GM19397 (cell line): ENCODE measurements around the gene SORL1-AS1.
A peak's percentile ranks its signal among the peaks of the same experiment; 100 is the strongest.

Source experiments
- ATAC-seq: cut with Tn5 transposase; IDR thresholded peaks from one replicate; pipeline ENCODE4 v1.9.1; 2021; ENCODE audit warnings: mild to moderate bottlenecking, moderate library complexity; ENCODE audit not compliant: unreplicated experiment

Gene SORL1-AS1

DNA sequence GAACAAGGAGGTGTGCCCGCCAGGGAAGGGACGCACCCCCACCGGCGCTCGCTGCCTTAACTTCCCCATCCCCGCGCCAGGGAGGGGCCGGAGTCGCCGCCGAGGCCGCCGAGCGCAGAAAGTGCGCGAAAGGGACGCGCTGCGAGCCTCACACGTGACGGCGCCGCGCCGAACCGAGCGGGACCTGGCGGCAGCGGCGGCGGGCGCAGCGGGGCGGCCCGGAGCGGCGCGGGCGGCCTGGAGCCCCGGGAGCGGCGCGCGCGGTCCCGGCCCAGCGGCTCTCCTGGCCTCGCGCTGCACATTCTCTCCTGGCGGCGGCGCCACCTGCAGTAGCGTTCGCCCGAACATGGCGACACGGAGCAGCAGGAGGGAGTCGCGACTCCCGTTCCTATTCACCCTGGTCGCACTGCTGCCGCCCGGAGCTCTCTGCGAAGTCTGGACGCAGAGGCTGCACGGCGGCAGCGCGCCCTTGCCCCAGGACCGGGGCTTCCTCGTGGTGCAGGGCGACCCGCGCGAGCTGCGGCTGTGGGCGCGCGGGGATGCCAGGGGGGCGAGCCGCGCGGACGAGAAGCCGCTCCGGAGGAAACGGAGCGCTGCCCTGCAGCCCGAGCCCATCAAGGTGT, 670 bp downstream of the SORL1-AS1 start, which contains the start of gene SORL1:
Gene SORL1, plus strand, starts transcription at position 329 of the 623 bp plus-strand sequence. Its CDS starts 18 bp downstream, at position 347.
- ATAC-seq: peak; percentile 51

DNA sequence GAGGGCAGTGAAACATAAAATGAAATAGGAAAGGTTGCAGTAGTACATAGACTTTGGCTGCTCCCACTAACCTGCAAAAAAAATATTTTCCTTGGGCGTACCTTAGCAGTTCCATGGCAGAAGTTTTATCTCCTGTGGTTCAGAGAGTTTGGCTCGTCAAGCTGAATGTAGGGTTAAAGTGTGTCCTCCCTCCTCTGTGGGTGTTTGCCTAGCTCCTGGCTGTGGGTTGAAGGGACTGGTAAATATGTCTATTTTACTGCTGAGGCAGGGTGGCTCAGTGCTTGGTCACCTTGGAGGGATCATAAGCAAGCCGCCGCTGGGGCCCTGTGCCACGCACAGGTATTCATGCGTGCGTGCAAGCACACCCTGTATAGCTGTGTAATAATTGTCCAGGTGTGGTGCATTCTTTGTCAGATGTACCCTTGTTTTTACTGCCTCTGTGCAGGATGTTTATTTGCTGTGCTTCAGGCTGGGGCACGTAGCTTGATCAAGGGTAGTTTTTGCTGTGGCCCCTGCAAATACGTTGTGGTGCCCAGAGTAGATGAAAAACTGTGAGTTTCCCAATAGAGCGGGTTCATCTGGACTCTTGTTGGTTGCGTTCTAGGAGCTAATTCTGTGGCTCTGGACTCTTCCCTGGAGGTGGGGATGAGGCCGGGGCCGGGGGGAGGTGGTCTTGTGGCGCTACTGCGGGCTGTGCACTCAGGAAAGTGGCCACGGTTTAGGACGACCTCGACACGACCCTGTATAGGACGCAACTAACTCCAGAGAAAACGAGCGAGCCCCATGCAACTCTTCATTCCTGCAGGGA, 1.4 kb downstream of the SORL1-AS1 start:
- no peak for ATAC-seq

- no peak for ATAC-seq
Observed at GRCh38 chr11:121450401-121450800, 2.4 kb downstream of the SORL1-AS1 start.

- ATAC-seq: no peak
Observed at GRCh38 chr11:121449626-121450025, 3.1 kb downstream of the SORL1-AS1 start.

DNA sequence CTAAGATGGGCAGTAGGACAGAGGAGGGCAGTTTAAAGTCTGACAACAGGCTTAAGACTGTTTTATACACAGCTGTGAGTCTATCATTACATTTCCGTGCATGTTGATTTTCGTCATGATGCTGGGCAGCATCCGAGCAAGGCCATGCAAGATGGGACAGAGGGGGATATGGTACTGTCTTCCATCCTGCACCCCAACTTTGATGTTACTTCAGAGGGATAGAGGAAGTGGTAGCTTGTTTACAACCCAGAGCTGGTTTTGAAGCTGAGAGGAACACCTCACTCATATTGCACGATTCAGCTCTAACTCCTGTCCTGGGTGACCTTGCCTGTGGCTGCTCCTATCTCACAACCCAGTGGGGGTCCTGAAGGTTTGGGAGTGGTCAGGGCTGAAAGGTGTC, 3.6 kb downstream of the SORL1-AS1 start:
- ATAC-seq: no peak

- no peak for ATAC-seq
Observed at GRCh38 chr11:121448431-121448941, 4.3 kb downstream of the SORL1-AS1 start.

- no peak for ATAC-seq
Observed at GRCh38 chr11:121448011-121448410, 4.8 kb downstream of the SORL1-AS1 start.

- no peak for ATAC-seq
Observed at GRCh38 chr11:121446752-121447156, 6.0 kb downstream of the SORL1-AS1 start.

DNA sequence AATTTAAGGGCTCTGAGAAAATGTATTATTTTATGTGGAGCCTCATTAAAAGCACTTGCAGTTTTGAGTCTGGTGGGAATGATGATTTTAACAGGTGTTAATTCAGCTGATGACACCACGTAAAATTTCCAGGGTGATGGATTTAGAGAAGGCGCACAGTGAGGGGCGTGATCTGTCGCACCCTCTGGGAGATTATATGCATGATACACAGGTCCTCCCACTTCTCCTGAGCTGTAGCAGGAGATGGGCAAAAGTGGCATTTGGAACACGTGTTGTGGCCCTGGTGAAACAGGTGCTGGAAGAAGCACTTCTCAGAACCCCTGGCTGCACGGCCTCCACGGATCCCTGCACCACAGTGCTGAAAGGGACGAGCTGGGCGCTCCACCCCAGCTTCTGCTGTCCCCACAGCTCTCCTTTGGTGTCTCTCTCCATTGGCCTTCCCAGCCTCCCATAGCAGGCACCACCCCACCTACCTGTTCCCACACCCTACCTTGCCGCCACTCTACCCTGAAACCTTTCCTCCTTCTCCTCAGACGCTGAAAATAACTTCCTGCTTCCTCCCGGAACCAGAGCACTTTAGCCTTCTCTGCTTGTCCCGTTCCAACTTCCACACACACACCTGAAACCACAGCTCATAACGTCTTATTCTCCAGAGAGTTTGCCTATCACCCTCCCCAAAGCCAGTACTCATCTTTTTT, 7.5 kb downstream of the SORL1-AS1 start:
- no peak for ATAC-seq

- ATAC-seq: no peak
Observed at GRCh38 chr11:121444526-121444925, 8.2 kb downstream of the SORL1-AS1 start.

DNA sequence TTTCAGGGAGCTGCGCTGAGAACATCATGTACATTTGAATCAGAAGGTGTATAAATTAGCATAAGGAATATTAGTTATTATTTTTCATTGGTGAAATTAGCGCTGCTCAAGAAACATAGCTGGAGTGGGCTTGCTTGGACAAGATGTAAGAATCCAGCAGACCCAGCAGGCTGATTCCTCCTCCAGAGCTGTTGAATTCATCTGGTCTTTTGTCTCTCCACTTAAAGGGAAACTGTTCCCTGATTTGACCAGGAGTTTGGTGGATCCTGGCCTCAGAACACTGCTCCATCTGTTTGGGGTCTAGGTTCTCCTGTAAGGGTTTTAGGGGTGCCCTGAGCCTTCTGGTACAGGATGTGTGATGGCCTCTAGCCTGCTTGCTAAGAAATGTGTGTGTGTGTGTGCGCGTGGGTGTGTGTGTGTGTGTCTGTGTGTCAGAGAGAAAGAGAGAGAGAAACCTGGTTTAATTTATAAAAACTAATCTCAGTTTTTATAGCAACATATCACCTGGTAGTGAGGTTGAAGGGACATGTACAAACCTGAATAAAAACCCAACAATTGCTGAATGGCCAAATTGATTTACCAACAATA, 9.0 kb downstream of the SORL1-AS1 start:
- ATAC-seq: no peak

GRCh38 chr11:121441521-121441920, 11.2 kb downstream of the SORL1-AS1 start:
- no peak for ATAC-seq

- ATAC-seq: no peak
Observed at GRCh38 chr11:121439759-121440158, 13.0 kb downstream of the SORL1-AS1 start.

DNA sequence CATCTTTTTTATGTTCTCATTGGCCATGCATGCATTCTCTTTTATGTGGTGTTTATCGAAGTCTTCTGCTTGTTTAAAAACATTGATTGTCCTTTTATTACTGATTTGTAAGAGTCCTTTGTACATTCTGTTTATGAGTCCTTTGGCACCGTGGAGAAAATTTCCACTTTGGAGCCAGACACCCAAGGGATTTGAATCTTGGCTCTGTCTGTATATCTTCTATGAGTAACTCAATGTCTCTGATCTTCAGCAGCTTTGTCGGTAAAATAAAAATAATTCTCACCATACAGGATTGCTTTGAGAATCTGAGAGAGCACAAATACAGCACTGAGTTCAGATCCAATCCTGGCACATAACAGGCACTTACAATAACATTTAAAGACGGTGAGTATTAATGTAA, 13.4 kb downstream of the SORL1-AS1 start:
- ATAC-seq: no peak

DNA sequence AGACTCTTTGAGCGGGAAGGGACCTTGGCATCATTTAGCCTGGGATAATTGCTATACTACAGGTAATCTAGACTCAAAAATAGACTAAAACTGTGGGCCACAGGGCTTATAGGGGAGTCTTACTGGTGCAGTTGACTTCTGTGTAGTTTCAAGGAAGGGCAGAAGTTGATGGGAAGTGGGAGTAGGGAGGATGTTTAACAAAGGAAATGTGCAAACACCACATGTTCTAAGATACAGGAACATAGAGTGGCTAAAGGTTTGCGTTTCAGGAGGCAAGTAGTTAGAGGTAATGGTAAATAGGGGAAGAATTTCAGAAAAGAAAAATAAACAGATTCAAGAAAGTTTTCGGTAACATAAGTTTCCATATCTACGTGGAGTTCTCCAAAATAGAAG, 15.1 kb downstream of the SORL1-AS1 start:
- no peak for ATAC-seq

DNA sequence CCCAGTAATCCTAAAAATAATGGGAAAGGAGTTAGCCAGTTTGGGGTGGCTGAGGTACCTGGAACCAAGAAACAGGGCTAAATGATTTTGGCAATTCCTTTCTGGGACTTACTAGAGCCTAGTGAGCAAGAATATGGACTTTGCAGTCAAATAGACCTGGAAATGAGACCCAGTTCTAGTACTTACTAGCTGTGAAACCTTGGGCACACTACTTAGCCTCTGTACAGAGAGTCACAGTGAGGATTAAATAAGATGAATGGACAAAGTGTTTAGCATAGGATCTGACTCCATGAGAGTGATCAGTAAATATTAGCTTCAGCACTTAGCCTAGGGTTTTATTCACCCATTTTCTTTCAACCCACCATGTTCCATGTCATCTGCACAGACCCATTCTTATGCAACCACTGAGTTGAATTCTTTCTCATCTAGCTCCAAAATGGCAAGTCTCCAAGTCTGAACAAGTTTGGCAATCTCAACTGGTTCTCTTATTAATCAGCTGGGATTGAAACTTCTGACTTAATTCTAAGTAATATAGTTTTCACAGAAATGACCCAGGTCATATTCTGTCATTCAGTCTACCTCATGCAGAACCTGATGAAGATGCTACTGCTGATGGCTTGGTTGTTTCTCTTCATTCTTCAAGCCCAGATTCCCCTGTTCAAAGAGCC, 15.6 kb downstream of the SORL1-AS1 start:
- ATAC-seq: no peak

GRCh38 chr11:121435551-121436511, 16.9 kb downstream of the SORL1-AS1 start:
- no peak for ATAC-seq

GRCh38 chr11:121435132-121435531, 17.6 kb downstream of the SORL1-AS1 start:
- no peak for ATAC-seq

DNA sequence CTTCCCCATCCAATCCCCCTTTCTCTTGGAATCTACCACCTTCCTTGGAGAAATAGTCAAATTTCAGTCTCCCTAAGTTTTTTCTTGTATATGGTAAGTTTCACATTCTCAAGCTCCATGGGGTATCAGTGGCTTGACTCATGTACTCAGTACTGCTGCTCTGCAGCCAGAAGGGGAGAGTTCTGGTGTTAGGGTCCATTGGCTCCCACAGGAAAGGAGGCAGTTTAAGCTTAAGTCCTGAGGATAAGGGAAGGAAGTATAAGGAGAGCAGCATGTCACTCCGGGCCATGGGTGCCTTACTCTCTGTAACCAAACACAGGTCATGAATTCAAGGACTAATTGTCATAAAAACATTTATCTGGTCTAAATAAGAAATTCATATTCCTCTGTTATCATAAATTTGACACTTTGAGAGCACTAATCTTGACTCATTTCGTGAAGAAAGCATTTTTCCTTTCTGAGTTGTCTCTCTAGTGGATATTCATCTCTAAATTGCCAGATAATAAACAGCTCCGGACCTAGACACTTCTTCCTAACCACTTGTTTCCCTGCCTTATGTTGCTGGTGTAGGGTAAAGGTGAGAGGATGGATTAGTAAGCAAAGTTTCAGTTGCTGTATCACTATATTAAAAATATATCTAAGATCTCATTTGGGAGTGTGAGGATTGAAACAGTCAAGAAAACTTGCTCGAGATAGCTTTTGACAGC, 20.8 kb downstream of the SORL1-AS1 start:
- ATAC-seq: no peak
